Pancreas (tissue), 10 donors: ENCODE measurements around the gene CARD9. TPM values are rescaled to one million over a fixed set of nuclear protein-coding genes. Genes with fewer than 3 reads are reported as not detected.
A peak's percentile ranks its signal among the peaks of the same experiment; 100 is the strongest.

ENCODE experiments used
- ATAC-seq, 4 donors: fragments of 200-7000 bp; cut with Tn5 transposase; one replicate each; pipeline versions ENCODE4 v1.8.0 to v1.9.1; 2020; ENCODE audit warnings: mild to moderate bottlenecking in 4 of 4, moderate library complexity in 4 of 4
- DNase-seq, 6 donors: peaks; one replicate each; pipeline ENCODE4 v3.0.0-alpha.2; 2020
- FAIRE-seq: peaks from 2 replicates; lab custom pipeline; 2012; peaks lifted over from hg19 to GRCh38; lab: Jason Lieb, UNC
- H3K27ac ChIP-seq, 4 donors: fragments of 200-600 bp; sonication (generic); 1 replicate in 3 of 4; 2 replicates in 1 of 4; pipeline versions ENCODE4 v1.5.0 to v1.8.0; 2020
- H3K27me3 ChIP-seq, 4 donors: fragments of 200-600 bp; one replicate each; pipeline ENCODE4 v1.8.0; 2021
- H3K36me3 ChIP-seq, 3 donors: fragments of 200-600 bp; sonication (generic) in 1 of 3; one replicate each; pipeline versions ENCODE4 v1.5.0 to v1.8.0; 2020 to 2021
- H3K4me1 ChIP-seq, 3 donors: fragments of 200-600 bp; one replicate each; pipeline ENCODE4 v1.8.0; 2021
- H3K4me3 ChIP-seq, 4 donors: fragments of 200-600 bp; sonication (generic) in 2 of 4; one replicate each; pipeline versions ENCODE4 v1.5.0 to v1.8.0; 2020 to 2021
- H3K9me3 ChIP-seq, 4 donors: fragments of 200-600 bp; one replicate each; pipeline ENCODE4 v1.8.0; 2021
- WGBS, 2 donors: extraction: QIAGEN DNeasy Blood & Tissue Kit; methylation state at CpG; one replicate each; pipeline ENCODE4 v1.1.7; 2013; 5-methylcytosine and 5-hydroxymethylcytosine counted together
- intact Hi-C, 3 donors: fragments of 100-400 bp; cut with DNase I; formaldehyde crosslinking; loops; one replicate each; pipeline versions ENCODE4 v1.11.1 to v1.14.2; 2022
- polyA plus RNA-seq, 2 donors: library from polyadenylated mRNA; stranded (reverse); fragments of 200-250 nt; gene quantifications; one replicate each; pipeline ENCODE4 v1.2.3, GENCODE V29; 2013
- total RNA-seq, 6 donors: library from RNA; stranded (reverse); fragmentation: NEBNext Ultra II Directional in 4 of 6; extraction: Animal tissue kit (Norgen Biotek cat#: 25700) in 4 of 6; gene quantifications; one replicate each; pipeline versions ENCODE4 v1.2.1 to v1.2.4, GENCODE V29; 2021 to 2023
- TF ChIP-seq, protein P1 (sequence below), 4 donors: fragments of 200-600 bp; sonication (generic) in 3 of 4; IDR thresholded peaks; one replicate each; pipeline versions ENCODE4 v1.5.0 to v1.8.0; 2021; ENCODE audit warnings: antibody characterized with exemption in 4 of 4
- donor health status: healthy with polysubstance abuse.
- donor health status: DM: no; HTN: no; CAD: no; lungs with moderate emphysema.
- donor health status: DM: no; HTN: no; CAD: no.
- donor health status: control.
- donor health status: control.
- donor health status: Bipolar disorder and iron deficiency.
- donor health status: DM: yes; HTN: yes; CAD: no.
- donor health status: DM: no; HTN: no; CAD: no.
- donor health status: DM: no; HTN: no; CAD: no.
- donor health status: DM: yes; HTN: yes; CAD: no.

Gene CARD9
- total and polyA plus RNA-seq, 8 donors: 0.23 to 5.1 (median 1.1) TPM

DNA sequence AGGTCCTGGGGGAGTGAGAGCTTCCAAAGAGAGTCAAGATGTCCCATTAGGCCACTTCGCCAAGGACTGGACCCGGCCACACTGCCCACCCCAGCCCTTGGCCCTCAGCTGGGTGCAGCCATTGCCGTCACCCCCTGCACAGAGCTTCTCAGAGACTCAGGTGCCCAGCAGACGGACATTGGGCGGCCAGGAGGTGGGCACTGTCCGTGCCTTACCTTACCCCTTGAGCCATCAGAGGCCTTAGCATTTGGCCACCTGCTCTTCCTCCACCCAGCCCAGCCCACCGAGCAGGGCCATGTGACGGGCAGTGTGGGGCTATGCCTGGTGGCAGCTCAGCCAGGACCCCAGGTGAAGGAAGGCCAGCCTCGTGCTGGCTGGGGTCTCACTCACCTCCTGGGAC lies 6.6 kb downstream of the CARD9 start:
- TF ChIP-seq, protein P1, sequence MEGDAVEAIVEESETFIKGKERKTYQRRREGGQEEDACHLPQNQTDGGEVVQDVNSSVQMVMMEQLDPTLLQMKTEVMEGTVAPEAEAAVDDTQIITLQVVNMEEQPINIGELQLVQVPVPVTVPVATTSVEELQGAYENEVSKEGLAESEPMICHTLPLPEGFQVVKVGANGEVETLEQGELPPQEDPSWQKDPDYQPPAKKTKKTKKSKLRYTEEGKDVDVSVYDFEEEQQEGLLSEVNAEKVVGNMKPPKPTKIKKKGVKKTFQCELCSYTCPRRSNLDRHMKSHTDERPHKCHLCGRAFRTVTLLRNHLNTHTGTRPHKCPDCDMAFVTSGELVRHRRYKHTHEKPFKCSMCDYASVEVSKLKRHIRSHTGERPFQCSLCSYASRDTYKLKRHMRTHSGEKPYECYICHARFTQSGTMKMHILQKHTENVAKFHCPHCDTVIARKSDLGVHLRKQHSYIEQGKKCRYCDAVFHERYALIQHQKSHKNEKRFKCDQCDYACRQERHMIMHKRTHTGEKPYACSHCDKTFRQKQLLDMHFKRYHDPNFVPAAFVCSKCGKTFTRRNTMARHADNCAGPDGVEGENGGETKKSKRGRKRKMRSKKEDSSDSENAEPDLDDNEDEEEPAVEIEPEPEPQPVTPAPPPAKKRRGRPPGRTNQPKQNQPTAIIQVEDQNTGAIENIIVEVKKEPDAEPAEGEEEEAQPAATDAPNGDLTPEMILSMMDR (IDR thresholded peaks at IDR 0.05): no peak
- Histone ChIP-seq H3K4me1 (peaks cover 0 to 6% (median 5%) of the 10 kb centered on the region in 3 donors), H3K4me3 (no peak overlapping the region), H3K36me3 (no peaks in the 10 kb centered on the region), H3K9me3 (no peaks in the 10 kb centered on the region), H3K27me3 (no peaks in the 10 kb centered on the region), H3K27ac (no peak overlapping the region)
- intact Hi-C loops: no loop called here
- 82 to 90% methylated on average over 9 of the region's 9 CpGs for WGBS, 2 donors
- FAIRE-seq (no peak), ATAC-seq (no peak), DNase-seq (peak in 1 of 6 donors; percentile 24)

DNA sequence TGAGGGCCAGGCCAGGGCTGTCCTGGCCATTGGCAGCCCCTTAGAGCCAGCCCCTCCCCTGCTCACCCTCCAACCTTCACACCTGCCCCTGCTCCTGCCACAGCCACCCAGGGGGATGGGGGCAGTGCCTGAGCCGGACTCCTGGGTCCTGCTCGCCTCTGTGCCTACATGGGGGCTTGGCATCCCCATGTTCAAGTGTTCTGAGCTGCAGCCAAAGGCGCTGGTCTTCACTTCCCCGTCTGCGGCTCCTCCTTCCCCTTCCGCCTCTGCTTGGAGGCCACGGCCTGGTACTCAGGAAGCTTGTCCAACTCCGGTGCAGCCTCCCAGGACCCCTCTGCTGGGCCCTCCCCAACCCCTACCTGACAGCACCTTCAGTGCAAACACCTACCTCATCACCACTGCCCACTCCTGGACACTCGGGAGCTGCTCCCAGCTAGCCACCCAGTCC lies 7.7 kb downstream of the CARD9 start:
- WGBS, 2 donors: 69 to 73% methylated on average over 9 of the region's 9 CpGs
- Histone ChIP-seq H3K4me3 (no peak overlapping the region), H3K4me1 (peaks cover 0 to 6% (median 5%) of the 10 kb centered on the region in 3 donors), H3K27ac (no peak overlapping the region), H3K27me3 (no peaks in the 10 kb centered on the region), H3K36me3 (no peaks in the 10 kb centered on the region), H3K9me3 (no peaks in the 10 kb centered on the region)
- TF ChIP-seq, protein P1 (IDR thresholded peaks at IDR 0.05): no peak
- DNase-seq: peak in 1 of 6 donors; percentile 42
- FAIRE-seq: no peak
- no peak for ATAC-seq
- intact Hi-C loops: no loop called here

DNA sequence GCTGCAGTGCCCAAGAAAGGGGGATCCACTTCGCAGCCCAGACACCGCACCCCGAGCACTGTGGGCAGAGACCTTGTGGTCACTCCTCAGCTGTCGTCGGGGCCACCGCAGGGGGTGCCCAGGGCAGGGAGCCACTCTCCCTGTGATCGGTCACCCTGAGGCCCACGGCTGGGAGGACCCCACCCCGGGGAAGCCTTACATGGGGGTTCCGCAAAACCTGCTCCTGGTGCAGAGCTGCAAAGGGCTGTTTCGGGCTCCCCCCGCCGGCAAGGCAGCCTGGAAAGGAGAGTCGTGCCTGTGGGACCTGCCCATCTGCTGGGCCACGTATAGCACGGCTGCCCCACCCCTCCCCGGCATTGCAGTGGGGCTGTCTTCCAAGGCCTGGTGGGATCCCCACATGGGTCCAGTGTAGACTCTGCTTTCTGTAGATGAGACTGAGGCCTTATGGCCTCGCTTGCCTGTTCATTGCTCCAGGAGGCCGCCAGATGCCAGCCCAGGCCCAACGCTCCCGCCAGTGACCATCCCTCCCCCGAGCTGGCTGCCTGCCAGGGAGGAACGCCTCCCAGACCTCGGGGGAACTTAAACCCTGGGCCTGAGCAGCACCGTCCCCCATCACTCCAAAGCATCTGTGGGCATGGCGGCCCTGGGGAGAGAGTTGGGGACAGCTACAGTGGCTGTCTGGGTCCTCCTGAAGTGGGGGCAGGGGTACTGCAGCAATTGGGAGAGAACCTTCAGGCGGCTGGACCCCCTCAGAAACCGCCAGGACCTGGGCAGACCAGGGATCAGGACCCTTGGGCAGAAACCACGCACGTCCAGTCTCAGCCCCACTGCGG lies 8.3 kb downstream of the CARD9 start:
- intact Hi-C loops: no loop called here
- no peaks in the 10 kb centered on the region for H3K27me3 ChIP-seq
- no peaks in the 10 kb centered on the region for H3K9me3 ChIP-seq
- peaks cover 0 to 6% (median 5%) of the 10 kb centered on the region in 3 donors for H3K4me1 ChIP-seq
- no peak overlapping the region for H3K27ac ChIP-seq
- peak in 1 of 6 donors; percentile 69 for DNase-seq
- WGBS, 2 donors: 77 to 84% methylated on average over 29 to 31 of the region's 31 CpGs
- no peak for FAIRE-seq
- no peaks in the 10 kb centered on the region for H3K36me3 ChIP-seq
- no peak overlapping the region for H3K4me3 ChIP-seq
- ATAC-seq: no peak
- TF ChIP-seq, protein P1 (IDR thresholded peaks at IDR 0.05): no peak

DNA sequence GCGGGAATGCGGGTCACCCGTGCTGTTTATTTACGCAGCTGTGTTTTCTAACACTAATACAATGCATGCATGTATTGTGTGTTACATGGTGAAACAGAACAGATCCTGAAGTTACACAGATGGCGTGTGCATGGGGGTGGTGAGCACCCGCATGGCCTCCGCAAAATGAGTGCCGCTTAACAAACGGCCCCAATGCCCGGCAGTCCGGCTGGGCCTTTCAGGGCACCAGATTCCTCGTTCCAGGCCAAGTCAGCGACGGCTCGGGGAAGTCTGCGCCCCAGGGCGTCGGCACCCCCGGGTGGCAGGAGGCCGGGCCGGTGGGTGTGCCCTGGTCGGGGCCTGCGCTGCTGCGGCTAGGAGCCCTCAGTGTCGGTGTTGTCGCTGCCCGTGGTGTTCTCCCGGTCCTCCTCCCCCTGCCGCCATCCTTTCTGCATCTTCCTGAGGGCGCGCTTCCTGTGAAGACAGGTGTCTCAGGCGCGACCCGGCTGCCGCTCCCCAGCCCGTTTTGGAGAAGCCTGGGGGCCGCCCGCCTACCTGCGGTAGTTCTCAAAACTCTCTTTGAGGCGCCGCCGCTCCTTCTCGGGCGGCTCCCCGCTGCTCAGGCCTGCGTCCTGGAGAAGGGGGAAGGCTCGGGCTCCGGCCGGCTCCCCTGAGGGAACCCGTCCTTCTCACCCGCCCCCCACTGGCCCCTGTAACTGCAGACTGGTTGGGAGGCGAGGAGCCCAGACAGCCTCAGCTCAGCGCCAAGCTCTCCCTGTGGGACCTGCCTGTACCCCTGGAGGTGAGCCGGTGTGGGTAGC lies 9.3 kb downstream of the CARD9 start:
- no peak overlapping the region for H3K27ac ChIP-seq
- H3K36me3 ChIP-seq: no peaks in the 10 kb centered on the region
- WGBS, 2 donors: 48 to 50% methylated on average over 52 to 54 of the region's 54 CpGs
- no peak for ATAC-seq
- H3K9me3 ChIP-seq: no peaks in the 10 kb centered on the region
- H3K4me1 ChIP-seq: peaks cover 0 to 6% (median 5%) of the 10 kb centered on the region in 3 donors
- intact Hi-C loops: no loop called here
- FAIRE-seq: no peak
- H3K27me3 ChIP-seq: no peaks in the 10 kb centered on the region
- DNase-seq: peak in 2 of 6 donors; percentile 48 to 64
- H3K4me3 ChIP-seq: peak overlapping the region in 2 of 4 donors; percentile 74 to 96
- TF ChIP-seq, protein P1 (IDR thresholded peaks at IDR 0.05): no peak
